ENCODE measurements around the gene BANF2. TPM values are rescaled to one million over a fixed set of nuclear protein-coding genes. Genes with fewer than 3 reads are reported as not detected.

BANF2 gene
- total RNA-seq, 1 donor from 2014 or later: not detected

- no peak for TF ChIP-seq CTCF (IDR thresholded peaks at IDR 0.05)
- Mint-ChIP-seq H3K4me3 (peak overlapping the region; percentile 86), H3K9me3 (peaks cover 2% of the 10 kb centered on the region), H3K27ac (peak overlapping the region; percentile 82), H3K27me3 (peaks cover 28% of the 10 kb centered on the region), H3K4me1 (peaks cover 20% of the 10 kb centered on the region), H3K36me3 (ENCODE audit: low read depth) (no peaks in the 10 kb centered on the region)
- no peak for DNase-seq
- CTCF ChIA-PET: interaction anchor here (0.5 to 6.8 kb wide), 28 partner anchors 8 to 605 kb away, joined by 3 to 108 read pairs (median 4); partner anchors contain the start of genes DSTN, KAT14, PET117 and ZNF133
- no peak for ATAC-seq (ENCODE audit: low read depth)
- intact Hi-C loops (cut with micrococcal nuclease): loop anchor here (1.0 to 5.0 kb wide), 12 partner anchors 114 to 904 kb away; partner anchors contain the start of genes DTD1, DZANK1, KAT14 and PET117
- POLR2A ChIA-PET: interaction anchor here (0.7 to 2.9 kb wide), 19 partner anchors 146 to 825 kb away, joined by 3 to 22 read pairs (median 6); partner anchors contain the start of genes KAT14, MGME1, PET117 and SEC23B
These were observed 16.9 kb upstream of the BANF2 start for GRCh38 chr20:17682889-17683198.

- H3K36me3 Mint-ChIP-seq (ENCODE audit: low read depth): no peaks in the 10 kb centered on the region
- peaks cover 31% of the 10 kb centered on the region for H3K27me3 Mint-ChIP-seq
- H3K4me3 Mint-ChIP-seq: peak overlapping the region; percentile 50
- H3K9me3 Mint-ChIP-seq: peaks cover 2% of the 10 kb centered on the region
- DNase-seq: no peak
- ATAC-seq (ENCODE audit: low read depth): no peak
- peaks cover 20% of the 10 kb centered on the region for H3K4me1 Mint-ChIP-seq
- TF ChIP-seq CTCF (IDR thresholded peaks at IDR 0.05): no peak
- ChIA-PET CTCF (interaction anchor here (0.5 to 6.8 kb wide), 24 partner anchors 8 to 604 kb away, joined by 3 to 108 read pairs (median 4); partner anchors contain the start of genes DSTN, KAT14, PET117 and ZNF133), POLR2A (interaction anchor here (1.0 to 2.9 kb wide), 13 partner anchors 147 to 824 kb away, joined by 3 to 22 read pairs (median 6); partner anchors contain the start of genes KAT14, MGME1, PET117 and SEC23B)
- H3K27ac Mint-ChIP-seq: no peak overlapping the region
- intact Hi-C loops (cut with micrococcal nuclease): loop anchor here (2.0 to 5.0 kb wide), 3 partner anchors 813 to 904 kb away; partner anchors contain the start of genes DTD1, RBBP9 and SEC23B
These were observed 16.3 kb upstream of the BANF2 start for GRCh38 chr20:17683218-17684076.

- Mint-ChIP-seq H3K4me1 (peaks cover 20% of the 10 kb centered on the region), H3K36me3 (ENCODE audit: low read depth) (no peaks in the 10 kb centered on the region), H3K9me3 (peaks cover 2% of the 10 kb centered on the region), H3K4me3 (no peak overlapping the region), H3K27me3 (peaks cover 34% of the 10 kb centered on the region), H3K27ac (no peak overlapping the region)
- ATAC-seq (ENCODE audit: low read depth) (no peak), DNase-seq (no peak)
- TF ChIP-seq CTCF (IDR thresholded peaks at IDR 0.05): no peak
- CTCF ChIA-PET: interaction anchor here (2.6 to 6.8 kb wide), 2 partner anchors 213 to 312 kb away, joined by 30 to 108 read pairs; no protein-coding TSS in a partner anchor
- intact Hi-C loops (cut with micrococcal nuclease): loop anchor here (5.0 kb wide), 1 partner anchor 903 kb away; the partner anchor contains the start of gene DTD1
- POLR2A ChIA-PET: no interaction called here
These were observed 15.5 kb upstream of the BANF2 start for GRCh38 chr20:17684077-17684888.

- no peak for DNase-seq
- H3K4me3 Mint-ChIP-seq: no peak overlapping the region
- H3K36me3 Mint-ChIP-seq (ENCODE audit: low read depth): no peaks in the 10 kb centered on the region
- H3K27ac Mint-ChIP-seq: no peak overlapping the region
- peaks cover 11% of the 10 kb centered on the region for H3K4me1 Mint-ChIP-seq
- intact Hi-C loops (cut with micrococcal nuclease): no loop called here
- POLR2A ChIA-PET: no interaction called here
- no peak for TF ChIP-seq CTCF (IDR thresholded peaks at IDR 0.05)
- CTCF ChIA-PET: no interaction called here
- H3K9me3 Mint-ChIP-seq: peaks cover 4% of the 10 kb centered on the region
- H3K27me3 Mint-ChIP-seq: peaks cover 35% of the 10 kb centered on the region
- ATAC-seq (ENCODE audit: low read depth): no peak
These were observed 14.6 kb upstream of the BANF2 start for GRCh38 chr20:17685168-17685567.

All from activated B cell treated with CpG ODN at 0.5 μM for 24 hours (primary cell).